Upper lobe of left lung (tissue), 6 donors: ENCODE measurements around the gene JMJD8. TPM values are rescaled to one million over a fixed set of nuclear protein-coding genes. Genes with fewer than 3 reads are reported as not detected.

Source experiments
- ATAC-seq, 2 donors: fragments of 200-7000 bp; cut with Tn5 transposase; one replicate each; pipeline ENCODE4 v1.9.1; 2022; ENCODE audit warnings: mild to moderate bottlenecking in 2 of 2, moderate library complexity in 2 of 2; ENCODE audit not compliant: low FRiP score in 2 of 2
- DNase-seq, 2 donors: peaks; one replicate each; pipeline ENCODE4 v3.0.0-alpha.2; 2019 to 2020
- H3K27ac ChIP-seq, 4 donors: fragments of 200-600 bp; sonication (generic); one replicate each; pipeline ENCODE4 v1.5.1; 2016 to 2019
- H3K27me3 ChIP-seq, 4 donors: fragments of 200-600 bp; sonication (generic); one replicate each; pipeline ENCODE4 v1.5.1; 2017 to 2019
- H3K36me3 ChIP-seq, 4 donors: fragments of 200-600 bp; sonication (generic); one replicate each; pipeline ENCODE4 v1.5.1; 2016 to 2019
- H3K4me1 ChIP-seq, 4 donors: fragments of 200-600 bp; sonication (generic); one replicate each; pipeline ENCODE4 v1.5.1; 2018 to 2019
- H3K4me3 ChIP-seq, 4 donors: fragments of 200-600 bp; sonication (generic); one replicate each; pipeline ENCODE4 v1.5.1; 2017 to 2019; ENCODE audit warnings: mild to moderate bottlenecking in 2 of 4, moderate library complexity in 1 of 4
- H3K9me3 ChIP-seq, 4 donors: fragments of 200-600 bp; sonication (generic); one replicate each; pipeline ENCODE4 v1.5.1; 2018 to 2019
- CTCF ChIP-seq, 6 experiments: fragments of 450-650 bp in 4 of 6; fragments of 200-600 bp in 2 of 6; sonication (generic) in 2 of 6; IDR thresholded peaks; one replicate each; pipeline ENCODE4 v1.5.1; 2016 to 2019; ENCODE audit warnings: antibody characterized with exemption in 6 of 6
- EP300 ChIP-seq, 4 donors: sonication (generic); formaldehyde crosslinking; IDR thresholded peaks; one replicate each; pipeline ENCODE4 v1.5.1; 2017; ENCODE audit warnings: antibody characterized with exemption in 4 of 4, control low read depth in 2 of 4
- POLR2A ChIP-seq, 4 donors: fragments of 450-650 bp; IDR thresholded peaks; one replicate each; pipeline ENCODE4 v1.5.1; 2016 to 2017; ENCODE audit warnings: antibody characterized with exemption in 4 of 4, mild to moderate bottlenecking in 2 of 4
- POLR2AphosphoS5 ChIP-seq, 2 donors: sonication (generic); formaldehyde crosslinking; IDR thresholded peaks; one replicate each; pipeline ENCODE4 v1.5.1; 2017; ENCODE audit warnings: antibody characterized with exemption in 2 of 2
- WGBS, 2 donors: methylation state at CpG; one replicate each; pipeline ENCODE4 v1.1.5; 2017 to 2018; 5-methylcytosine and 5-hydroxymethylcytosine counted together
- total RNA-seq, 6 donors: library from RNA; depleted of rRNA in 4 of 6; stranded (reverse); fragments of >200 nt in 4 of 6; gene quantifications; one replicate each; pipeline versions ENCODE4 v1.1.0 to v1.2.1, GENCODE V29; 2016 to 2021
- donor health status: DM: no; HTN: no; CAD: no; lungs with moderate emphysema.
- donor health status: DM: no; HTN: yes; CAD: no; lungs with severe emphysema.

JMJD8 gene
- total RNA-seq, 6 donors from 2014 or later = 60.0 to 109 (median 65.5) TPM

DNA sequence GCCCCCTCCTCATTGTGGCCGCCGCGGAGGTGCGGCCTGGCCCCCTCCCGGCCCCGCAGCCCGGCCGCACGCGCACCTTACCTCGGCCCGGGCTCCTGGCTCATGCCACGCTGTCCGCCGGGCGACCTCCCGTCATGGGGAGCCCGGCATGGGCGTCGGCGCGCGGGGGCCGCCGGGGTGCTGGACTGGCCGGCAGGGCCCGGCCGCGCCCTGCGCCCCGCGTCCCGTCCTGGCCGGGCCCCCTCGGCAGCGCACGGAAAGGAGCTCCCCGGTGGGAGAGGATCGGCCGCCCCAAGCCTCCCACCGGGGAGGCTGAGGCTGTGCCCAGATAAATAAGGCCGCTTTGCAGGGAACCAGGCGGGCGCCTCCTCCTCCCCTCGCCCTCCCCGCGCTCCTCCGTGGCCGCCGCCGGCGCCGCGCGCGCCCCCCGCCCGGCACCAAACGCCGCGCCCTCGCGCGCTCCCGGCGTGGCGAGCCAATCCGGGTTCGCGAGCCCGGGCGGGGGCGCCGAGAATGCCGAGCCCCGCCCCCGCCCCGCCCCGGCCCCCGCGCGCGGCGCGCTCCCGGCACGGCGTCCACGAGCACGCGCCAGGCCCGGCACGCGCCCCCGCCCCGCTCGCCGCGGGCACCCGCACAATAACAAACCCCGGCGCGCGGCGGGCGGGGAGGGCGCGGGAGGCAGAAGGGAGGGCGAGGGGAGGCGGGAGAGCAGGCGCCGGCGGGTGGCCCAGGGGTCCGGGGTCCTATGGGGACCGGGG is 21.5 kb upstream of the JMJD8 start, which contains the start of gene FBXL16:
TSS of gene FBXL16 (minus strand) at position 371 of the 758 bp plus-strand sequence. CDS start 8,396 bp downstream, outside the sequence.
- H3K4me1 ChIP-seq = peaks cover 5 to 27% (median 8%) of the 10 kb centered on the region in 4 donors
- H3K27ac ChIP-seq = no peak within 1 kb of the TSS
- no peaks in the 10 kb centered on the region for H3K9me3 ChIP-seq
- ATAC-seq (no peak), DNase-seq (peak in 1 of 2 donors; percentile 83)
- TF ChIP-seq POLR2A (IDR thresholded peaks at IDR 0.05) = no peak
- no peak for TF ChIP-seq POLR2AphosphoS5 (IDR thresholded peaks at IDR 0.05)
- TF ChIP-seq EP300 (IDR thresholded peaks at IDR 0.05) = no peak
- no peak for TF ChIP-seq CTCF (IDR thresholded peaks at IDR 0.05)
- H3K4me3 ChIP-seq = peak within 1 kb of the TSS in 2 of 4 donors; percentile 15 to 23
- peaks cover 6 to 89% (median 46%) of the 10 kb centered on the region in 4 donors for H3K27me3 ChIP-seq
- no peaks in the 10 kb centered on the region for H3K36me3 ChIP-seq
- WGBS, 2 donors = 0% methylated on average over 10 of the region's 115 CpGs; no CpG with 5 or more reads in 1 of the 2 donors

- WGBS, 2 donors = 22% methylated on average over 23 of the region's 50 CpGs; no CpG with 5 or more reads in 1 of the 2 donors
- Histone ChIP-seq H3K27me3 (peaks cover 6 to 89% (median 49%) of the 10 kb centered on the region in 4 donors), H3K27ac (no peak overlapping the region), H3K4me1 (peaks cover 5 to 30% (median 8%) of the 10 kb centered on the region in 4 donors), H3K4me3 (peak overlapping the region in 1 of 4 donors; percentile 15), H3K36me3 (no peaks in the 10 kb centered on the region), H3K9me3 (no peaks in the 10 kb centered on the region)
- ATAC-seq (no peak), DNase-seq (peak in 1 of 2 donors; percentile 73)
- TF ChIP-seq CTCF (IDR thresholded peaks at IDR 0.05) (no peak), POLR2AphosphoS5 (IDR thresholded peaks at IDR 0.05) (no peak), POLR2A (IDR thresholded peaks at IDR 0.05) (no peak), EP300 (IDR thresholded peaks at IDR 0.05) (no peak)
These were observed 20.6 kb upstream of the JMJD8 start for GRCh38 chr16:704552-705380.

- Histone ChIP-seq H3K4me1 (peaks cover 5 to 30% (median 8%) of the 10 kb centered on the region in 4 donors), H3K36me3 (no peaks in the 10 kb centered on the region), H3K27ac (no peak overlapping the region), H3K27me3 (peaks cover 6 to 85% (median 47%) of the 10 kb centered on the region in 4 donors), H3K9me3 (no peaks in the 10 kb centered on the region), H3K4me3 (no peak overlapping the region)
- DNase-seq (peak in 1 of 2 donors; percentile 32), ATAC-seq (no peak)
- 59% methylated on average over 6 of the region's 7 CpGs; no CpG with 5 or more reads in 1 of the 2 donors for WGBS, 2 donors
- TF ChIP-seq POLR2A (IDR thresholded peaks at IDR 0.05) (no peak), POLR2AphosphoS5 (IDR thresholded peaks at IDR 0.05) (no peak), EP300 (IDR thresholded peaks at IDR 0.05) (no peak), CTCF (IDR thresholded peaks at IDR 0.05) (no peak)
These were observed 19.9 kb upstream of the JMJD8 start for GRCh38 chr16:704047-704446.

GRCh38 chr16:703406-703805 is 19.3 kb upstream of the JMJD8 start:
- peak in 1 of 2 donors; percentile 59 for DNase-seq
- H3K27ac ChIP-seq = no peak overlapping the region
- no peak for ATAC-seq
- H3K27me3 ChIP-seq = peaks cover 4 to 82% (median 47%) of the 10 kb centered on the region in 4 donors
- no peaks in the 10 kb centered on the region for H3K9me3 ChIP-seq
- no peaks in the 10 kb centered on the region for H3K36me3 ChIP-seq
- peaks cover 5 to 30% (median 8%) of the 10 kb centered on the region in 4 donors for H3K4me1 ChIP-seq
- TF ChIP-seq POLR2A (IDR thresholded peaks at IDR 0.05) = no peak
- no peak for TF ChIP-seq POLR2AphosphoS5 (IDR thresholded peaks at IDR 0.05)
- H3K4me3 ChIP-seq = no peak overlapping the region
- 69 to 92% methylated on average over 2 to 5 of the region's 12 CpGs for WGBS, 2 donors

DNA sequence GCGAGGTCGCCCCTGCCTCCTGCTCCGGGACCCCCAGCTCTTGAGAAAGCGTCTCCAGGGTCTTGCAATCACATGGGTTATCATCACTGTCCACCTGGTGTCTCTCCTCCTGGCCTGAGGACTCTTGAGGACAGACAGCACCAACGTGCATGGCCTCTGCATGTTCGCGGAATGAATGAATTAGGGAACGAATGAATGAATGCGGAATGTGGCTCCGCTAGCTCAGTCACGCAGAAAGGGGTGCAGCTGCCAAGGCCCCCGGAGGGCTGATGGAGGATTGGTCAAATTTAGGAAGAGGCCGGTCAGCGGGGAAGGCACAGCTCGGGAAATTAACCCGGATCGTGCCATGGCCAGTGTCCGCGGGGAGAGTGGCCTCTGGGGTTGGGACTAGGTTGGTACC is 18.2 kb upstream of the JMJD8 start:
- H3K4me1 ChIP-seq = peaks cover 5 to 30% (median 8%) of the 10 kb centered on the region in 4 donors
- H3K4me3 ChIP-seq = no peak overlapping the region
- H3K9me3 ChIP-seq = no peaks in the 10 kb centered on the region
- DNase-seq = no peak
- H3K27ac ChIP-seq = no peak overlapping the region
- ATAC-seq = no peak
- 85 to 88% methylated on average over 19 of the region's 19 CpGs for WGBS, 2 donors
- H3K27me3 ChIP-seq = peaks cover 4 to 74% (median 45%) of the 10 kb centered on the region in 4 donors
- TF ChIP-seq POLR2AphosphoS5 (IDR thresholded peaks at IDR 0.05) (no peak), CTCF (IDR thresholded peaks at IDR 0.05) (no peak), POLR2A (IDR thresholded peaks at IDR 0.05) (no peak), EP300 (IDR thresholded peaks at IDR 0.05) (no peak)
- H3K36me3 ChIP-seq = no peaks in the 10 kb centered on the region
